Fibroblast of the conjunctiva (primary cell): ENCODE results near the gene LPP.

Source experiments
- DNase-seq: peaks from one replicate; pipeline ENCODE4 v3.0.0-alpha.2; 2010; ENCODE audit warnings: low read depth

The LPP gene

GRCh38 chr3:188169830-188170455, 16.0 kb downstream of the LPP start:
- DNase-seq, result no peak

GRCh38 chr3:188170461-188171459, 16.8 kb downstream of the LPP start:
- DNase-seq, result no peak

- no peak for DNase-seq
Measured at GRCh38 chr3:188171682-188172467, 17.9 kb downstream of the LPP start.

- DNase-seq, result no peak
Measured at GRCh38 chr3:188174317-188175044, 20.5 kb downstream of the LPP start.

GRCh38 chr3:188176476-188176875, 22.5 kb downstream of the LPP start:
- no peak for DNase-seq

- DNase-seq, result no peak
Measured at GRCh38 chr3:188176884-188177283, 22.9 kb downstream of the LPP start.

GRCh38 chr3:188177721-188178120, 23.8 kb downstream of the LPP start:
- DNase-seq, result no peak

GRCh38 chr3:188178293-188178936, 24.5 kb downstream of the LPP start:
- no peak for DNase-seq

- no peak for DNase-seq
Measured at GRCh38 chr3:188179006-188179966, 25.3 kb downstream of the LPP start.

- DNase-seq, result no peak
Measured at GRCh38 chr3:188180114-188180513, 26.2 kb downstream of the LPP start.

GRCh38 chr3:188183452-188183851, 29.5 kb downstream of the LPP start:
- no peak for DNase-seq

- no peak for DNase-seq
Measured at GRCh38 chr3:188184160-188184559, 30.2 kb downstream of the LPP start.

- DNase-seq, result no peak
Measured at GRCh38 chr3:188184649-188185048, 30.7 kb downstream of the LPP start.

- no peak for DNase-seq
Measured at GRCh38 chr3:188185717-188186251, 31.8 kb downstream of the LPP start.

GRCh38 chr3:188187053-188187452, 33.1 kb downstream of the LPP start:
- no peak for DNase-seq

GRCh38 chr3:188188911-188189310, 35.0 kb downstream of the LPP start:
- no peak for DNase-seq

GRCh38 chr3:188191460-188191859, 37.5 kb downstream of the LPP start:
- no peak for DNase-seq

- no peak for DNase-seq
Measured at GRCh38 chr3:188192034-188192433, 38.1 kb downstream of the LPP start.

GRCh38 chr3:188194332-188194731, 40.4 kb downstream of the LPP start:
- DNase-seq, result no peak
